MCF 10A (cell line): ENCODE data around the gene LRRC57. TPM values are rescaled to one million over a fixed set of nuclear protein-coding genes. Genes with fewer than 3 reads are reported as not detected.

ENCODE experiments used
- BruUV-seq: library from RNA; stranded (reverse); fragments of 400-500 nt; replicated peaks from 2 replicates; lab custom pipeline; 2021; lab: Mats Ljungman, UMichigan
- CTCF ChIA-PET: fragments of 300-600 bp; sonication (Branson Sonifier 250); formaldehyde crosslinking; extraction: SDS; loops from one replicate; lab custom pipeline; 2021; ENCODE audit warnings: antibody characterized with exemption, inconsistent platforms; lab: Yijun Ruan, JAX
- POLR2A ChIA-PET: fragments of 300-600, 350-650 bp; sonication (Branson Sonifier 250); formaldehyde crosslinking; extraction: SDS; loops from one replicate; lab custom pipeline; 2020; ENCODE audit warnings: antibody characterized with exemption, inconsistent platforms; lab: Yijun Ruan, JAX
- DNase-seq: peaks from one replicate; pipeline ENCODE4 v3.0.0-alpha.2; 2018; ENCODE audit not compliant: unreplicated experiment
- H3K27ac Mint-ChIP-seq: one replicate; pipeline ENCODE4 v1.8.0; 2022; ENCODE audit warnings: mild to moderate bottlenecking, low read depth, mixed read lengths; ENCODE audit not compliant: unreplicated experiment
- H3K27me3 Mint-ChIP-seq: one replicate; pipeline ENCODE4 v1.8.0; 2022; ENCODE audit warnings: mixed read lengths; ENCODE audit not compliant: insufficient read depth, unreplicated experiment
- H3K36me3 Mint-ChIP-seq: one replicate; pipeline ENCODE4 v1.8.0; 2022; ENCODE audit warnings: mild to moderate bottlenecking, moderate library complexity, mixed read lengths; ENCODE audit not compliant: insufficient read depth, unreplicated experiment
- H3K4me1 Mint-ChIP-seq: one replicate; pipeline ENCODE4 v1.8.0; 2022; ENCODE audit warnings: mixed read lengths; ENCODE audit not compliant: insufficient read depth, unreplicated experiment
- H3K4me3 Mint-ChIP-seq: one replicate; pipeline ENCODE4 v1.8.0; 2022; ENCODE audit warnings: mild to moderate bottlenecking, moderate library complexity, mixed read lengths; ENCODE audit not compliant: unreplicated experiment
- H3K9me3 Mint-ChIP-seq: one replicate; pipeline ENCODE4 v1.8.0; 2022; ENCODE audit warnings: mixed read lengths; ENCODE audit not compliant: unreplicated experiment
- CTCF ChIP-seq: fragments of 200-600 bp; IDR thresholded peaks from one replicate; pipeline ENCODE4 v1.8.0; 2022; ENCODE audit warnings: antibody characterized with exemption, mild to moderate bottlenecking; ENCODE audit not compliant: unreplicated experiment
- intact Hi-C: fragments of 100-400 bp; cut with micrococcal nuclease; formaldehyde crosslinking; loops from 2 replicates; pipeline ENCODE4 v1.14.1; 2022
- total RNA-seq: library from RNA; stranded (reverse); gene quantifications from 2 replicates; pipeline ENCODE4 v1.2.3, GENCODE V29; 2022

LRRC57 gene
- total RNA-seq, 1 experiment from 2014 or later: 18.3 TPM

GRCh38 chr15:42544853-42545629 lies 3.6 kb downstream of the LRRC57 start:
- Mint-ChIP-seq H3K27ac (no peak overlapping the region), H3K4me3 (no peak overlapping the region), H3K9me3 (no peaks in the 10 kb centered on the region), H3K4me1 (peaks cover 26% of the 10 kb centered on the region), H3K36me3 (peaks cover 51% of the 10 kb centered on the region), H3K27me3 (no peaks in the 10 kb centered on the region)
- no peak for TF ChIP-seq CTCF
- BruUV-seq: no TSS peak
- DNase-seq: no peak
- POLR2A ChIA-PET: interaction anchor here (1.0 to 1.8 kb wide), 5 partner anchors 10 to 49 kb away, joined by 3 to 8 read pairs (median 5); partner anchors contain the start of gene SNAP23
- intact Hi-C loops: loop anchor here (5.0 kb wide), 1 partner anchor 48 kb away; the partner anchor contains the start of gene SNAP23
- CTCF ChIA-PET: interaction anchor here (0.5 to 1.1 kb wide), 2 partner anchors 54 to 1057 kb away, joined by 3 read pairs; partner anchors contain the start of gene ZNF106

- ChIA-PET POLR2A (interaction anchor here (1.4 to 3.4 kb wide), 4 partner anchors 13 to 38 kb away, joined by 3 to 10 read pairs (median 6); partner anchors contain the start of genes HAUS2, LRRC57 and SNAP23), CTCF (no interaction called here)
- Mint-ChIP-seq H3K27ac (no peak overlapping the region), H3K9me3 (no peaks in the 10 kb centered on the region), H3K36me3 (peaks cover 43% of the 10 kb centered on the region), H3K27me3 (no peaks in the 10 kb centered on the region), H3K4me3 (no peak overlapping the region), H3K4me1 (no peaks in the 10 kb centered on the region)
- intact Hi-C loops: no loop called here
- no peak for TF ChIP-seq CTCF
- no peak for DNase-seq
- no TSS peak for BruUV-seq
Observed at GRCh38 chr15:42533246-42533645, 15.3 kb downstream of the LRRC57 start.

- peaks cover 55% of the 10 kb centered on the region for H3K36me3 Mint-ChIP-seq
- POLR2A ChIA-PET: interaction anchor here (1.2 to 1.7 kb wide), 3 partner anchors 13 to 34 kb away, joined by 4 to 8 read pairs (median 5); no protein-coding TSS in a partner anchor
- CTCF ChIA-PET: no interaction called here
- no peaks in the 10 kb centered on the region for H3K27me3 Mint-ChIP-seq
- no TSS peak for BruUV-seq
- no peaks in the 10 kb centered on the region for H3K4me1 Mint-ChIP-seq
- intact Hi-C loops: no loop called here
- no peak for DNase-seq
- TF ChIP-seq CTCF: no peak
- no peaks in the 10 kb centered on the region for H3K9me3 Mint-ChIP-seq
- no peak overlapping the region for H3K27ac Mint-ChIP-seq
- no peak overlapping the region for H3K4me3 Mint-ChIP-seq
Observed at GRCh38 chr15:42528970-42529369, 19.6 kb downstream of the LRRC57 start.

- H3K9me3 Mint-ChIP-seq: no peaks in the 10 kb centered on the region
- TF ChIP-seq CTCF: no peak
- ChIA-PET POLR2A (interaction anchor here (0.7 kb wide), 1 partner anchor 88 kb away, joined by 4 read pairs; no protein-coding TSS in a partner anchor), CTCF (no interaction called here)
- BruUV-seq: no TSS peak
- H3K36me3 Mint-ChIP-seq: peaks cover 68% of the 10 kb centered on the region
- no peak for DNase-seq
- intact Hi-C loops: no loop called here
- no peak overlapping the region for H3K4me3 Mint-ChIP-seq
- H3K4me1 Mint-ChIP-seq: no peaks in the 10 kb centered on the region
- H3K27me3 Mint-ChIP-seq: no peaks in the 10 kb centered on the region
- no peak overlapping the region for H3K27ac Mint-ChIP-seq
Observed at GRCh38 chr15:42523331-42523730, 25.3 kb downstream of the LRRC57 start.
